ENCODE measurements around the gene RADIL. TPM values are rescaled to one million over a fixed set of nuclear protein-coding genes. Genes with fewer than 3 reads are reported as not detected.
A peak's percentile ranks its signal among the peaks of the same experiment; 100 is the strongest.

The RADIL gene
- total and polyA plus RNA-seq, 9 of the 15 experiments (the other 6 are each of a cell fraction or from before 2014, with no cell fraction given), result 0.06 to 8.1 (median 1.9) TPM; not detected in 1

GRCh38 chr7:4775250-4775847 lies 108.2 kb downstream of the RADIL start, which contains the start of gene AP5Z1 (continued):
- TF ChIP-seq REST (IDR thresholded peaks at IDR 0.05; ENCODE audit: borderline replicate concordance) (peak; percentile 99), REST (CRISPR knock-in tag; IDR thresholded peaks at IDR 0.05; ENCODE audit: low read depth) (no peak; the same call in none of the 2 replicates), ZNF785 (CRISPR knock-in tag; IDR thresholded peaks at IDR 0.05) (no peak), ADNP (tag; IDR thresholded peaks at IDR 0.05) (no peak), POLR3A (IDR thresholded peaks at IDR 0.05; ENCODE audit: borderline replicate concordance, extremely low read depth, insufficient read depth, insufficient read length) (no peak), SP2 (IDR thresholded peaks at IDR 0.05; ENCODE audit: extremely low read depth, low read depth, low read length, poor library complexity, severe bottlenecking) (peak; percentile 66), SP1 (CRISPR knock-in tag; IDR thresholded peaks at IDR 0.05) (peak; percentile 74), CEBPG (CRISPR knock-in tag; IDR thresholded peaks at IDR 0.05) (no peak), CEBPG (tag; conservative IDR thresholded peaks at IDR 0.05 in 1 of 2, IDR thresholded peaks at IDR 0.05 in 1 of 2) (peak in 1 of 2 experiments; percentile 64; a peak in 1 of 4 replicates), ZBTB33 (CRISPR knock-in tag; IDR thresholded peaks at IDR 0.05) (peak; percentile 58; the same call in 1 of the 2 replicates), HMGN3 (IDR thresholded peaks at IDR 0.05; ENCODE audit: borderline replicate concordance, extremely low read depth, insufficient read length, low read depth, low read length) (peak; percentile 84), MYC (IDR thresholded peaks at IDR 0.05; ENCODE audit: low read depth, low read length) (peak; percentile 29; the same call in 1 of the 2 replicates), MYC (CRISPR knock-in tag; IDR thresholded peaks at IDR 0.05; ENCODE audit: borderline replicate concordance, low read depth) (0 out of 2 replicates have a peak, but pooled peaks have one; percentile 5), PHF20 (IDR thresholded peaks at IDR 0.05; ENCODE audit: partially characterized antibody) (peak; percentile 99), ZNF384 (IDR thresholded peaks at IDR 0.05; ENCODE audit: low read depth, low read length) (no peak), CBX2 (IDR thresholded peaks at IDR 0.05; ENCODE audit: insufficient read depth, low read length, poor library complexity, severe bottlenecking) (no peak), ZC3H11A (IDR thresholded peaks at IDR 0.05; ENCODE audit: low read depth, low read length) (no peak)
